ENCODE data around the gene ARHGAP15. TPM values are rescaled to one million over a fixed set of nuclear protein-coding genes. Genes with fewer than 3 reads are reported as not detected.

Gene ARHGAP15
- total RNA-seq, 1 donor from 2014 or later = not detected

- Mint-ChIP-seq H3K36me3 (ENCODE audit: unreplicated experiment) (no peaks in the 10 kb centered on the region), H3K9me3 (ENCODE audit: unreplicated experiment) (no peaks in the 10 kb centered on the region), H3K27ac (ENCODE audit: unreplicated experiment) (no peak overlapping the region), H3K27me3 (ENCODE audit: unreplicated experiment) (no peaks in the 10 kb centered on the region), H3K4me3 (ENCODE audit: unreplicated experiment) (no peak overlapping the region), H3K4me1 (ENCODE audit: unreplicated experiment) (peaks cover 3% of the 10 kb centered on the region)
- DNase-seq (ENCODE audit: extremely low spot score, unreplicated experiment) = no peak
- no peak for TF ChIP-seq CTCF (IDR thresholded peaks at IDR 0.05)
These were observed 475.3 kb downstream of the ARHGAP15 start for GRCh38 chr2:143604566-143604959.

- no peak overlapping the region for H3K27ac Mint-ChIP-seq (ENCODE audit: unreplicated experiment)
- DNase-seq (ENCODE audit: extremely low spot score, unreplicated experiment) = no peak
- no peaks in the 10 kb centered on the region for H3K9me3 Mint-ChIP-seq (ENCODE audit: unreplicated experiment)
- H3K36me3 Mint-ChIP-seq (ENCODE audit: unreplicated experiment) = no peaks in the 10 kb centered on the region
- no peak for TF ChIP-seq CTCF (IDR thresholded peaks at IDR 0.05)
- no peak overlapping the region for H3K4me3 Mint-ChIP-seq (ENCODE audit: unreplicated experiment)
- no peaks in the 10 kb centered on the region for H3K4me1 Mint-ChIP-seq (ENCODE audit: unreplicated experiment)
- H3K27me3 Mint-ChIP-seq (ENCODE audit: unreplicated experiment) = no peaks in the 10 kb centered on the region
These were observed 478.2 kb downstream of the ARHGAP15 start for GRCh38 chr2:143607231-143608062.

DNA sequence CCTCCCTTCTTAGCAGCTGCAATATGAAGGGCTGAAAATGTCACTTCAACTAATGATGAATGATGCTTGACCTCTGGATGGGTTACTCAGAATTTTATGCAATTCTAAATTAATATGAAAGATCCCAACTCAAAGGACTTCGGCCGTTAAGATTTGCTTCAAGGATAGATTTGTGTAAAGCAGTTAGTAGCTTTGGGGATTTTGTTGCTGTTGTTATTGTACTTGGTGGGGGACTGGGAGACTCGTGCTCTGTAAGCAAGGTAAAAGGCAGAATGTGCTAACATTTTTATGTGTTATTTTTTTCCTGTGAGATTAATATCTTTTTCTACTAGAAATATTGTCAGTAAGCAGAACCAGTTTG lies 478.8 kb downstream of the ARHGAP15 start:
- no peak for DNase-seq (ENCODE audit: extremely low spot score, unreplicated experiment)
- Mint-ChIP-seq H3K9me3 (ENCODE audit: unreplicated experiment) (no peaks in the 10 kb centered on the region), H3K4me3 (ENCODE audit: unreplicated experiment) (no peak overlapping the region), H3K4me1 (ENCODE audit: unreplicated experiment) (no peaks in the 10 kb centered on the region), H3K27me3 (ENCODE audit: unreplicated experiment) (no peaks in the 10 kb centered on the region), H3K36me3 (ENCODE audit: unreplicated experiment) (no peaks in the 10 kb centered on the region), H3K27ac (ENCODE audit: unreplicated experiment) (no peak overlapping the region)
- TF ChIP-seq CTCF (IDR thresholded peaks at IDR 0.05) = no peak

DNA sequence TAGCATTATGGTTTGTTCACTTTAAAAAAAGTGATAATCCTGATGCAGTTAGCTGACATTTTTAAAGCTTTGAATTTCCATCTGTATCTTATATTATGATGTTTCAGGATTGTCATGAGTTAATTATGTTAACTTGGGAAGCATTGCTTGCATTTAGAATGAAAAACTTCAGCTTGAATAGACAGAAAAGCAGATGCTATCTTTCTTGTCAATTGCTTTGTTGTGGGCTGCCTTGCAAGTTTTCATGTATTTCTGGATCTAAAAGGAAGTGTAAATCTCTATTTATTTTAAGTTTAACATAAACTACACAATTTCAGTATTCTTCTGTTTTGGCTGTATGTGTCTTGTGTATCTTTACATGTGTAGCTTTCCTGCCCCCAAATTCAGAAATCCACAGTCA lies 479.5 kb downstream of the ARHGAP15 start:
- H3K9me3 Mint-ChIP-seq (ENCODE audit: unreplicated experiment) = no peaks in the 10 kb centered on the region
- no peak overlapping the region for H3K27ac Mint-ChIP-seq (ENCODE audit: unreplicated experiment)

More for the DNA sequence above, 479.5 kb downstream of the ARHGAP15 start:
- Mint-ChIP-seq H3K36me3 (ENCODE audit: unreplicated experiment) (no peaks in the 10 kb centered on the region), H3K4me1 (ENCODE audit: unreplicated experiment) (no peaks in the 10 kb centered on the region), H3K4me3 (ENCODE audit: unreplicated experiment) (no peak overlapping the region), H3K27me3 (ENCODE audit: unreplicated experiment) (no peaks in the 10 kb centered on the region)
- no peak for DNase-seq (ENCODE audit: extremely low spot score, unreplicated experiment)
- TF ChIP-seq CTCF (IDR thresholded peaks at IDR 0.05) = no peak

All from osteocyte (in vitro differentiated cells).